Measurements from ENCODE around the gene MTA3.

MTA3 gene

DNA sequence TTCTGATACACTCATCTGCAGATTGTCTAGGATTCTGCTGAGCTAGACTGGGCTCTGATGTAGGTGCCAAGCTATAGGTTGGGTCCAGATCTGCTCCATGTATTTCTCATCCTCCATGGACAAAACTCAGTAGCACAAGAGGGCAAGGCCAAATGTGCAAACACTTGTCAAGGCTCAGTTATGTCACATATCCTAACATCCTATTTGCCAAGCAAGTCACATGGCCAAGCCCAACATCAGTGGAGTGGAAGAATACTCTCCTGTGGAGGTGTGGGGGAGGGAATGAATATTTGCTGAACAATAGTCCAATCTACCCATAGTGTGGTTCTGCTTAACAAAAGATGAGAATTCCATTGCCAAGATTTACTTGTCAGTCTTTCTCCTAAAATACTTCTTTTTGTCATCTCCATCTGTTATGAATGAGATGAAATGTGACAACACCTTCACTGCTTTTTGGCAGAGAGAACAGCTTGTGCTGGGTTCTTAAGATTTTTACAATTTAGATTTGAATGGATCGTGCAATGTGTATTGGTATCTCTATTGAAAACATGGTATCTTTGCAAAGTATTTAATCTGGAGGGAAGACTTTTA lies 105.7 kb downstream of the MTA3 start:
- WGBS (ENCODE audit: extremely low coverage, insufficient coverage, low lambda C conversion rate), result no CpG with 5 or more reads among the region's 1 CpG

DNA sequence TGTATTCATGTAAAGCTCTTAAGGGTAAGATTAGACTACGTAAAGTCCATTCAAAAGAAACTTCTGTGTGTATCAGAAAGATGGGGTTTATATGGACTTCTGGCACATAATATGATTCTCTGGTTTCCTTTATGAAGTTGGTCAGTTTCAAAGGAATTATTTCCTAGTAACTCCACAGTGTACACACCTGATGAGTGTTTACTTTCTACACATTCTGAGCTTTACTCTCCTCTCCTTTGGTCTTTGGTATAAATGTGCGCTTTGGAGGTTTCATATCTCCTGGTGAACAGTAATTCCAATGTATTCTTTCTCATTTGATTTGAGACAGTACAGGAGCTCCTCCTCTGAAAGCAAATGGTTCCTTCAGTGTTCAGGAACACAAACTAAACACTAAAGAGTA lies 107.4 kb downstream of the MTA3 start:
- no peak overlapping the region for H2AK5ac ChIP-seq (ENCODE audit: low read length)
- DNase-seq, result no peak
- H3K9ac ChIP-seq (ENCODE audit: low read length), result no peak overlapping the region
- no peak overlapping the region for H2BK120ac ChIP-seq (ENCODE audit: low read depth, low read length)
- H3K27ac ChIP-seq (ENCODE audit: low read depth, low read length), result no peak overlapping the region
- H3K27me3 ChIP-seq (ENCODE audit: insufficient read depth, low read length, poor library complexity), result no peaks in the 10 kb centered on the region
- no peak overlapping the region for H2BK5ac ChIP-seq (ENCODE audit: low read length)
- no peak overlapping the region for H3K18ac ChIP-seq (ENCODE audit: low read length)
- H2BK15ac ChIP-seq (replicated peaks; ENCODE audit: low read depth), result no peak overlapping the region
- H3K36me3 ChIP-seq (ENCODE audit: control insufficient read depth, insufficient read depth, low read length), result no peaks in the 10 kb centered on the region
- peaks cover 15% of the 10 kb centered on the region for H3K79me1 ChIP-seq (ENCODE audit: low read length)
- H4K5ac ChIP-seq (ENCODE audit: low read length), result no peak overlapping the region
- no peaks in the 10 kb centered on the region for H3K4me1 ChIP-seq (ENCODE audit: control insufficient read depth, low read depth, low read length)
- H3K4me3 ChIP-seq (ENCODE audit: low read length), result no peak overlapping the region
- no peak overlapping the region for H3K4me2 ChIP-seq (ENCODE audit: low read length)
- H3K79me2 ChIP-seq (ENCODE audit: control insufficient read depth, insufficient read depth, low read length), result peaks cover 8% of the 10 kb centered on the region
- no peak overlapping the region for H3K23ac ChIP-seq (ENCODE audit: low read length)
- WGBS (ENCODE audit: extremely low coverage, insufficient coverage, low lambda C conversion rate), result no CpG with 5 or more reads among the region's 2 CpGs
- H4K8ac ChIP-seq (ENCODE audit: low read depth, low read length), result peak overlapping the region; percentile 28
- H3K56ac ChIP-seq (ENCODE audit: low read length), result no peak overlapping the region
- no peak overlapping the region for H3K4ac ChIP-seq (ENCODE audit: low read depth, low read length)

More for the DNA sequence above, 105.7 kb downstream of the MTA3 start:
- Histone ChIP-seq H4K5ac (ENCODE audit: low read length) (no peak overlapping the region), H3K79me1 (ENCODE audit: low read length) (peaks cover 12% of the 10 kb centered on the region), H3K9ac (ENCODE audit: low read length) (no peak overlapping the region), H3K56ac (ENCODE audit: low read length) (no peak overlapping the region), H3K79me2 (ENCODE audit: control insufficient read depth, insufficient read depth, low read length) (peaks cover 10% of the 10 kb centered on the region), H2AK5ac (ENCODE audit: low read length) (no peak overlapping the region), H3K4me2 (ENCODE audit: low read length) (no peak overlapping the region), H3K4me3 (ENCODE audit: low read length) (no peak overlapping the region), H3K4me1 (ENCODE audit: control insufficient read depth, low read depth, low read length) (no peaks in the 10 kb centered on the region), H2BK5ac (ENCODE audit: low read length) (no peak overlapping the region), H3K27ac (ENCODE audit: low read depth, low read length) (no peak overlapping the region), H3K36me3 (ENCODE audit: control insufficient read depth, insufficient read depth, low read length) (no peaks in the 10 kb centered on the region), H3K23ac (ENCODE audit: low read length) (no peak overlapping the region), H3K27me3 (ENCODE audit: insufficient read depth, low read length, poor library complexity) (no peaks in the 10 kb centered on the region), H3K4ac (ENCODE audit: low read depth, low read length) (no peak overlapping the region), H3K18ac (ENCODE audit: low read length) (no peak overlapping the region), H2BK15ac (replicated peaks; ENCODE audit: low read depth) (no peak overlapping the region), H4K8ac (ENCODE audit: low read depth, low read length) (no peak overlapping the region), H2BK120ac (ENCODE audit: low read depth, low read length) (no peak overlapping the region)
- no peak for DNase-seq

DNA sequence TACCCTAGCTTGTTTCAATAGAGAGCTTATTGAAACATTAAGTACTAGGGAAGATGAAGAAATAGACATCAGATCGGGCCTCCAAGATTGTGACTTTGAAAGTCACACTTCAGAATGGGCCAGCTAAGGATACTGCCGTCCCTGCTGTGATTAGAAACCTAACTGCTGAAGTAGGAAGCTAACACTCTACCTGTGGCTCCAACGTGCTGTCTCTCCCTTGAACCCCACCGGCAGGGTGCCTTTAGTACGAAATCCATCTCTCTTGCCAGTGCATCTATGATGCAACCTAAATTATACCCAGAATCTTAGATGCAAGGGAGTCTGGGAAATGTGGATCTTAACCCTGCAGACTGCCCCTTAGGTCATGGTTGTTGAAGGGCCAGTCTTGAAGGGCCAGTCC lies 116.9 kb downstream of the MTA3 start:
- no peak overlapping the region for H3K56ac ChIP-seq (ENCODE audit: low read length)
- no peak overlapping the region for H3K27ac ChIP-seq (ENCODE audit: low read depth, low read length)
- peaks cover 2% of the 10 kb centered on the region for H3K79me2 ChIP-seq (ENCODE audit: control insufficient read depth, insufficient read depth, low read length)
- H3K4me1 ChIP-seq (ENCODE audit: control insufficient read depth, low read depth, low read length), result no peaks in the 10 kb centered on the region
- H3K9ac ChIP-seq (ENCODE audit: low read length), result no peak overlapping the region
- no peak overlapping the region for H2BK120ac ChIP-seq (ENCODE audit: low read depth, low read length)
- peaks cover 3% of the 10 kb centered on the region for H3K79me1 ChIP-seq (ENCODE audit: low read length)
- H3K4me2 ChIP-seq (ENCODE audit: low read length), result no peak overlapping the region
- no peak overlapping the region for H3K18ac ChIP-seq (ENCODE audit: low read length)
- H2AK5ac ChIP-seq (ENCODE audit: low read length), result no peak overlapping the region
- no CpG with 5 or more reads among the region's 5 CpGs for WGBS (ENCODE audit: extremely low coverage, insufficient coverage, low lambda C conversion rate)
- no peak overlapping the region for H4K8ac ChIP-seq (ENCODE audit: low read depth, low read length)
- H3K4ac ChIP-seq (ENCODE audit: low read depth, low read length), result no peak overlapping the region
- no peak overlapping the region for H2BK5ac ChIP-seq (ENCODE audit: low read length)
- H4K5ac ChIP-seq (ENCODE audit: low read length), result no peak overlapping the region
- no peak for DNase-seq
- H3K23ac ChIP-seq (ENCODE audit: low read length), result no peak overlapping the region
- no peaks in the 10 kb centered on the region for H3K36me3 ChIP-seq (ENCODE audit: control insufficient read depth, insufficient read depth, low read length)
- H3K4me3 ChIP-seq (ENCODE audit: low read length), result no peak overlapping the region
- H3K27me3 ChIP-seq (ENCODE audit: insufficient read depth, low read length, poor library complexity), result no peaks in the 10 kb centered on the region
- H2BK15ac ChIP-seq (replicated peaks; ENCODE audit: low read depth), result no peak overlapping the region

DNA sequence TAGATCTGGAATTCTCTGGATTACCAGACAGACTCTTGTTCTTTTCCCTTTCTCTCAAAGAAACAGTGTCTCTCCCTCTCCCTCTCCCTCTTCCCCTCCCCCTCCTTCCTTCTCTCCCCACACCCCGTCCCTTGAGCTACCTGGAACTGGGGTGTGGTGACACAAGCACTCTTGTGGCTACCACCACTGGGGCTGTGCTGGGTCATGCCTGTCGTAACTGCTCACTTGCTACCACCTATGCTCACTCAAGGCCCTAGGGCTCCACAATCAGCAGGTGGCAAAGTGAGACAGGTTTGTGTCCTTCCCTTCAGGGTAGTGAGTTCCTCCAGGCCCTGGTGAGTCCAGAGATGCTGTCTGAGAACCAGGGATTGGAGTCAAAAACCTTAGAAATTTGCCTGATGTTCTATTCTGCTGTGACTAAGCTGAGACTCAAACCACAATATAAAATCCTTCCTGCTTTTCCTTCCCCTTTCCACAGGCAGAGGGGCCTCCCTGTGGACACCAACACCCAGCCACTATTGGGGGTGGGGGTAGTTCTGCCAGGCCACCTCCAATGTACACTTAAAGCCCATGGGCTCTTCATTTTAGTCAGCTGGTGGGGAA lies 124.7 kb downstream of the MTA3 start:
- no peaks in the 10 kb centered on the region for H3K36me3 ChIP-seq (ENCODE audit: control insufficient read depth, insufficient read depth, low read length)
- H3K79me2 ChIP-seq (ENCODE audit: control insufficient read depth, insufficient read depth, low read length), result peaks cover 2% of the 10 kb centered on the region
- no peaks in the 10 kb centered on the region for H3K27me3 ChIP-seq (ENCODE audit: insufficient read depth, low read length, poor library complexity)
- peaks cover 3% of the 10 kb centered on the region for H3K79me1 ChIP-seq (ENCODE audit: low read length)
- no peak overlapping the region for H4K5ac ChIP-seq (ENCODE audit: low read length)
- H3K4ac ChIP-seq (ENCODE audit: low read depth, low read length), result no peak overlapping the region
- H2AK5ac ChIP-seq (ENCODE audit: low read length), result no peak overlapping the region
- no peak overlapping the region for H3K9ac ChIP-seq (ENCODE audit: low read length)
- no peak overlapping the region for H3K4me2 ChIP-seq (ENCODE audit: low read length)
- H3K23ac ChIP-seq (ENCODE audit: low read length), result no peak overlapping the region
- H4K8ac ChIP-seq (ENCODE audit: low read depth, low read length), result no peak overlapping the region
- no peak overlapping the region for H3K18ac ChIP-seq (ENCODE audit: low read length)
- no CpG with 5 or more reads among the region's 2 CpGs for WGBS (ENCODE audit: extremely low coverage, insufficient coverage, low lambda C conversion rate)
- H3K4me1 ChIP-seq (ENCODE audit: control insufficient read depth, low read depth, low read length), result no peaks in the 10 kb centered on the region
- H2BK120ac ChIP-seq (ENCODE audit: low read depth, low read length), result no peak overlapping the region
- DNase-seq, result peak; percentile 38
- H3K4me3 ChIP-seq (ENCODE audit: low read length), result no peak overlapping the region
- no peak overlapping the region for H3K56ac ChIP-seq (ENCODE audit: low read length)
- no peak overlapping the region for H3K27ac ChIP-seq (ENCODE audit: low read depth, low read length)
- H2BK5ac ChIP-seq (ENCODE audit: low read length), result no peak overlapping the region
- H2BK15ac ChIP-seq (replicated peaks; ENCODE audit: low read depth), result no peak overlapping the region

DNA sequence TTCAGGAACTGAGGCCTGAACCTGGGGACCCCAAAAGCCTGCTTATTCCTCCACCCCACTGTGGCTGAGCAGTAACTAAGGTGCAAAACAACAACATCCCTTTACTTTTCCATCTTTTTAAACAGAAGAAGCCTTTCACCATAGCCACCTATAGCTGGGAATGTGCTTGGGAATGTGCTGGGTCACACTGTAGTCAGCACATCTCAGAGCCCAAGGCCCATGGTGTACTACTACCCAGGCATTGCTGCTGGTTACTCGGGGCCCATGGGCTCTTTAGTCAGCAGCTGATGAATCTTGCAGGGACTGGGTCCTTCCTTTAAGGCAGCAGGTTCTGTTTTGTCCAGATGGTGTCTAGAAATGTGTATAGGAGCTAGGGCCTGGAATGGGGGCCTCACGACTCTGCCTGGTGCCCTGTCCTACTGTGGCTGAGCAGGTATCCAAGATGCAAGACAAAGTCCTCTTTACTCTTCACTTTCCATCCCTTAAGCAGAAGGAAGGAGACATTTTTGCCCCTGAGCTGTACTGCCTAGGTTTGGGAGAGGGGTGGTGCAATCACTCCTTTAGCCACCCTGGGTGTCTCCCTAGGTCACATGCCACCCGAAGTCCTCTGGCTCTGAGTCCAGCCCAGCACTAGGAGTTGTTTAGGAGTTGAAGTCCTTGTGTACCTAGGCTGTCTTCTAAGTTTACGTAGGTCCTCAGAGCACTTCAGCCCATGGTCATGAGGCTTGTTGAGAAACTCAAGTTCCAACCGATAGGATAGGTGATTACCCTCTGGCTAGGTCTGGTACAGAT lies 125.5 kb downstream of the MTA3 start:
- Histone ChIP-seq H2BK5ac (ENCODE audit: low read length) (no peak overlapping the region), H3K27ac (ENCODE audit: low read depth, low read length) (no peak overlapping the region), H4K5ac (ENCODE audit: low read length) (no peak overlapping the region), H3K79me1 (ENCODE audit: low read length) (peaks cover 3% of the 10 kb centered on the region), H3K23ac (ENCODE audit: low read length) (no peak overlapping the region), H3K79me2 (ENCODE audit: control insufficient read depth, insufficient read depth, low read length) (peaks cover 2% of the 10 kb centered on the region), H2BK120ac (ENCODE audit: low read depth, low read length) (no peak overlapping the region), H3K56ac (ENCODE audit: low read length) (no peak overlapping the region), H3K4me2 (ENCODE audit: low read length) (no peak overlapping the region), H3K9ac (ENCODE audit: low read length) (no peak overlapping the region), H3K27me3 (ENCODE audit: insufficient read depth, low read length, poor library complexity) (no peaks in the 10 kb centered on the region), H4K8ac (ENCODE audit: low read depth, low read length) (no peak overlapping the region), H3K36me3 (ENCODE audit: control insufficient read depth, insufficient read depth, low read length) (no peaks in the 10 kb centered on the region), H2BK15ac (replicated peaks; ENCODE audit: low read depth) (no peak overlapping the region), H3K4me1 (ENCODE audit: control insufficient read depth, low read depth, low read length) (no peaks in the 10 kb centered on the region), H3K4ac (ENCODE audit: low read depth, low read length) (no peak overlapping the region), H3K4me3 (ENCODE audit: low read length) (no peak overlapping the region), H3K18ac (ENCODE audit: low read length) (no peak overlapping the region), H2AK5ac (ENCODE audit: low read length) (no peak overlapping the region)
- peak; percentile 67 for DNase-seq
- WGBS (ENCODE audit: extremely low coverage, insufficient coverage, low lambda C conversion rate), result no CpG with 5 or more reads among the region's 5 CpGs

Data from mesendoderm (in vitro differentiated cells).